Erythroblast (primary cell): Measurements from ENCODE around the gene TOX2.
A peak's percentile ranks its signal among the peaks of the same experiment; 100 is the strongest.

ENCODE experiments used
- DNase-seq, 2 experiments: peaks; one replicate each; lab custom pipeline; 2025; lab: John Stamatoyannopoulos, UW
- GATA1 ChIP-seq: IDR thresholded peaks from 2 replicates; pipeline ENCODE4 v1.6.1; 2011; ENCODE audit warnings: low read depth, mild to moderate bottlenecking, control low read depth, low read length, moderate library complexity
- POLR2A ChIP-seq: IDR thresholded peaks from 2 replicates; pipeline ENCODE4 v1.6.1; 2011; ENCODE audit warnings: mild to moderate bottlenecking, low read length

TOX2 gene

DNA sequence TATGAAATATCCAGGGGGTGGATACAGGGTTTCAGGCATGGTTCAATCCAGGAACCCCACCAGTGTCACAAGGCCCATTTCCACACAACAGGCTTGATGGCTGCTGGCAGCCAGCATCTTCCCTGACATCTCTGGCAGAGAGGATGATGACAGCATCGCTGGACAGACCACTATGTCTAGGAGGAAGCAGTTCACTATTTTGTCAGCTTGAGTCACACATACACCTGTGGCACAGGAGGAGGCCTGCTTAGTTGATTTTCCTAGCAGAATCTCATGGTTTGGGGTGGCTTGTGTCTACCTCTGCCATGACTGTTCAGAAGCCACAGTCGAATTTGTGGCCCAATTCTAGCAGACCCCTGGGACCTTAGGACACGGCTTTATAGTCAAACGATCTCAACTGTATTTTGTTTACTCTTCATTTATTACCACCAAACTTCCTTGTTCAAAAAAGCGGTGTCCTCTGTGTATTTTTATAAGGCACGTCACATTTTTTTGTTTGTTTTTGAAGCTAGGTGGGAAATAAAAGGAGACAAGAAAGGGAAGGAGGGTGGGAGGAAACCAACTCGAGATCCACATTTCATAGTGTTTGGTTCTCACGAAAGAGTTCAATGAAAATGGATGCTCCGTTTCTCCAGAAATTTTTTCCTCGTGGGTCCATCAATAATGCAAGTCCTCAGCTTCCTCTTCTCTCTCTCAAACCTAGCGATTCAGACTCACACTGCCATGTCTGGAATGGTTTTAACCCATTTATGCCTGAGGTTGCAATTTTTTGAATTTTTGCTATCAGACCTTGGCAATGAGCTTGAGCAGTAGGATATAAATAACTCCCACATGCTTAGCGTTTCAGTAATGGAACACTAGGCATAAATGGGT lies 94.4 kb downstream of the TOX2 start:
- TF ChIP-seq POLR2A (no peak), GATA1 (no peak)
- peak in 1 of 2 experiments; percentile 10 for DNase-seq

DNA sequence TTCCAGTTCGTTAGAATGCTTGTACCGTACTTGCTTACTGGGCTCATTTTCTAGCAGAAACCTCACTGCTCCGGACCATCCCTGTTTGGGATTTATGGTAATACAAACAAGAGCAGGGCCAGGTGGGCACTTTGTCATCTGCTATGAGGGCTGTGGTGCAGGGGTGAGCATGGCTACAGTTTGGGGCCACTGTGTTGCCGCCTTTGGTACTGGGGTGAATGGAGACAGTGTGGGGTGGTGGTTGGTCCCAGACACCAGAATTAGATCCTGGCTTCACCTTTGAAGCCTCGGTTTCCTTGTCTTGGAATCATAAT lies 95.0 kb downstream of the TOX2 start:
- TF ChIP-seq GATA1 (no peak), POLR2A (no peak)
- DNase-seq = no peak

DNA sequence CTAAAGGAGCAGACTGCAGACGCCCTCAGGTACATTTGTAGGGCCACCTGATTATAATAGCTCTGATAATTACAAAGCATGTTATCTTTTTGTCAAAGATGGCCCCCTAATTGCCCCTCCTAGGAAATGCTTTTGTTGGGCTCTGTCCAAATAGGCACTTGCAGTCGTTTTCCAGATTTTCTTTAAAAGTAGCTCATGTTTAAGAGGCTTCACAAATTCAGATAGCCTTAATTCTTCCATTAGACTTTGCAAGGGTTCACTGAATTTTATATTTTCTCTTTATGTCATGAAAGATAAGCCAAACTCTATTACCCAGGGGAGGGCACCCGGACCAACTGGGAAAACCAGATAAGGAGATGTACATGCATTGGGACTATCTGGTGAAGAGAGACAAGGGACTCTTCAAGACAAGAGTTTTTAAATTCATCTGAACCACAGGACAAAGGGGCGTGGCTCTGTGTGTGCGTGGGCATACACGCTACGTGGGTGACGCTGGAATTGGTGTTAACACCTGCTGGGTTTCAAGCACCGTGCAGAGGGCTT lies 95.6 kb downstream of the TOX2 start:
- no peak for TF ChIP-seq GATA1
- no peak for TF ChIP-seq POLR2A
- peak; percentile 89 to 95 for DNase-seq

DNA sequence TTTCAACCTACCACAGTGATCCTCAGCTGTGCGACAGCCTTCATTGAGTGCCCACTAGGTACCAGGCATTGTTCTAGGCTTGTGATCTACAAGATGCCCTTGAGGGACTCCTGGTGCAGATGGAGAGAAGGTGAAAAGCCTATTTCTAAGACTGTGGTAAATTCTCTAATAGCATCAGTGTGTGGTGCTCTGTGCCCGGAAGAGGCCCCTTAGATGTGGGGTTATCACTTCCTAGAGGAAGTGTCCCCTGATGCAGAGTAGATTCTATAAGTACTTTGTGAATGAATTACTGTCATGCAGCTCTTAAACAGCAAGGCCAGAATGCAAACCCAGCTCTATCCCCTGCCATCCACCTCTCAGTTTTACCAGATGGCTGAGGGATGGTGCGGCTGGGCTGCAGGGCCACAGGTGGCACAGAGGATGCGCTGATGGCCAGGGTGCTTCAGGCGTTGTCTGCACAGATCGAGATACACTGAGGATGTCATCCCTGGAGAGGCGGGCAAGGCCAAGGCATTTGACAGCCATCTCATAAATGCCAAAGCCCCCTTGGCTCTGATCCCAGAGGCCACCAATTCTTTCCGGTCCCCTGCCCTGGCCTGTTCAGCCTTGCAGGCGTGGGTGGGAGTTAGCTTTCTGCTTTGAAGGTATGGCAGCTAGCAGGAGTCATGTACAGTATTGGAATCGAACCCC lies 96.7 kb downstream of the TOX2 start:
- peak in 1 of 2 experiments; percentile 25 for DNase-seq
- TF ChIP-seq GATA1 = no peak
- no peak for TF ChIP-seq POLR2A

DNA sequence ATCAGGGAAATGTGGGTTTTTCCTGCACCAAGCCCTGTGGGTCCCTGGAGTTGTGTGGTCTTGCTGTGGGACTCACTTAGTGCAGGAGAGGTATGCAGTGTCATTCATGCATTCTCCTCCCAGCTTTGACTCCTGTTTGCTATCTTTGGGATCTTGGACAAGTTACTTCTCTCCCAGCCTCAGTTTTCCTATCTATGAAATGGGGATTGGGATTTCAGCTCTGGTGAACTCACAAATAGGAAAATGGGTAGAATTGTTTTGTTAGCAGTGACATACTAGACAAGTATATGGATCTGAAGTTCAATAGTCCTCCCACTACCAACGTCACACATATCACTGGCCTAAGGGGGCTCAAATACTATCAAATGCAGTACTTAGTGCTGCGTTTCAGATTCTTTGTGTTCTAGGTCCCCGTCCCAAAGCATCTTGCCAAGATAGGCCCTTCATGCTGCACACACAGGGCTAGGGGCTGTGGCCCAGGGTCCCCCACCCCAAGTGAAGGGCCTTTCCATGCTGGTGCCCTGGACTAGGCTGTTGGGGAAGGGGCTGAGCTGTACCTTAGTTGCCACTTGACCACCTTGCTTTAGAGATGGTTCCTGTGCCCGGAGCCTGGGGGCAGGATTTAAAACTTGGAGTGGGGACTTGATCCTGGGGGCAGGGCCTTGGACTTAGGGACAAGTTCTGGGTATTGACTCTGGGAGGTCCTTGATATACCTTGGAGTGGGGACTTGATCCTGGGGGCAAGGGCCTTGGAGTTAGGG lies 98.0 kb downstream of the TOX2 start:
- DNase-seq = no peak
- TF ChIP-seq POLR2A (no peak), GATA1 (no peak)

DNA sequence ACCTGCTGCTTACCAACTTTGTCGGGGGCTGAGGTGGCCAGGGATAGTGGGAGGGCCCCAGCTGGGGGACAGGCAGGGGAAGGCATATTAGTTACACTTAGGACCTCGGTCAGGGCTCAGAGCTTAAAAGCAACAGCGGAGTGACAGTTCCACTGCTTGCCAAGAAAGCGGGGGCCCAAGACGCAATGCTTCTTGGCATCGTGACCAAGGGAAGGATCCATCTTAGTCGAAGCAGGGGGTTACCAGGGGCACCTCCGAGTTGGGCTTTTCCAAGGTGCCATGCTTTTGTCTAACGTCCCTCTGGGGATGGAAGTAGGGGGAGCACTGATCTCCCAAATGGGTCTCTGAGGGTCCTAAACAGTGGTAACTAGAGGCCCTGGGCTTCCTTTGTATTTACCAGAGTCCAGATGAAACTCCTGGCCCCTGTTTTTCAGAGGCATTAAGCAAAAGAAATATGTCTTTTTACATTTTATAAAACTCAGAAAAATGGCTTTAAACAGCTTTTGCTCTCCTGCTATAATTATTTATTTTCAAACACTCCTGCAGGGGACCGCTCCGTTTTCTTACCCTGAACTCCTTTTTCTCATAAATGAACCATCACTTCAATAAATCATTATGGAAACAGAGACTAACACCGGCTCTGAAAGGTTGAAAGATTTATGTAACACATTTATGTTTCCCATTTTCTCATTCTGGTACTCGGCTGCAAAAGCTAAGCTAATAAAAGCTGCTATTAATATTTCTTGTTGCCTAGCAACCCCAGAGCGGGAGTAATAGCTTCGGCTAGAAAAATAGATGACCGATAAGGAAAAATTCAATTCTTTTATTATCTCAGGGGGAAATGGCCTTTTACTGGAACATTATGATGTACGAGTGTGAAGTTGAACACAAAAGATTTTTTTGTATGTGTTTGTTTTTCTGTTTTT lies 100.4 kb downstream of the TOX2 start:
- TF ChIP-seq GATA1 (no peak), POLR2A (no peak)
- DNase-seq = no peak

DNA sequence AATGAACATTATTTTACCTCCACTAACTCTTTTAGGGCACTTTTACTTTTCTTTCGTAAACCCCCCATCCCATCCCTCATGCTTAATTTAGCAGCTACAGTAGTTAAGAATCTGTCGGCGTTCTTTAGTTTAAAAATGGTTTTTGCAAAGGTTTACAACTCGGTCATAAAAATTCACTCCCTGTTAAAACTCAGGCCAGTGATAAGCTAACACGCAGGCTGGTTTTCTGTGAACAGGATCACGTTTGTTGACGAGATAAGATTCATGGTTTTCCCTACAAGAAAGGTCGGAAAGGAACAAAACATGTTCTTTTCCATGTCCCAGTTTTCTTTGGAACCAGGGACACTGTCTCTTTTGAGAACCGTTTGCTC lies 101.1 kb downstream of the TOX2 start:
- no peak for DNase-seq
- TF ChIP-seq POLR2A = no peak
- no peak for TF ChIP-seq GATA1

- no peak for DNase-seq
- TF ChIP-seq POLR2A (no peak), GATA1 (no peak)
These were observed 101.9 kb downstream of the TOX2 start for GRCh38 chr20:44016525-44016924.

- DNase-seq = no peak
- TF ChIP-seq POLR2A (no peak), GATA1 (no peak)
These were observed 102.6 kb downstream of the TOX2 start for GRCh38 chr20:44017211-44017610.

DNA sequence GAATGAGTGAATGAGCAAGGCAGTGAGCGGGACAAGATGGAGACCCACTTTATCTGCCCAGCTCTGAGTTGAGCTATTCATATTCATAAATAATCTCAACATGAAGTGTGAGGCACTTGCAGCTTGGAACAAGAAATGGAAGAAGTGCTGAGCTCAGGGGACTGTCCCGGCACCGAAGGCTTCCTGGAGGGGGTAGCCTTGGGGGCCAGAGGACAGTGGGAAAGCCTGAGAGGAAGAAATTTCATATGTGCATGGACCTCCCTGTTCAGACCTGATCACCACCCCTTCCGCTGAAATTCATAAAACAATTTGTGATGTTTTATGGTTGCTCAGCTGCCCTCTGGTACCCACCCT lies 103.2 kb downstream of the TOX2 start:
- no peak for DNase-seq
- TF ChIP-seq POLR2A (no peak), GATA1 (no peak)

GRCh38 chr20:44018259-44018941 lies 103.7 kb downstream of the TOX2 start:
- TF ChIP-seq POLR2A = no peak
- TF ChIP-seq GATA1 = no peak
- DNase-seq = no peak

GRCh38 chr20:44018942-44019637 lies 104.4 kb downstream of the TOX2 start:
- no peak for DNase-seq
- no peak for TF ChIP-seq POLR2A
- TF ChIP-seq GATA1 = no peak
